Measurements from ENCODE around the gene MT1M.

GRCh38 chr16:56593573-56594291 is 38.7 kb upstream of the MT1M start:
- TF ChIP-seq CTCF (optimal IDR thresholded peaks at IDR 0.05 in 1 of 3, IDR thresholded peaks at IDR 0.05 in 1 of 3, conservative IDR thresholded peaks at IDR 0.05 in 1 of 3; ENCODE audit: extremely low read depth in 1 of 3, insufficient read depth in 2 of 3, low read length in 3 of 3) (no peak), EZH2 (IDR thresholded peaks at IDR 0.05; ENCODE audit: low read length) (no peak)
